Endothelial cell of umbilical vein (primary cell): Measurements from ENCODE around the gene FMNL2. TPM values are rescaled to one million over a fixed set of nuclear protein-coding genes. Genes with fewer than 3 reads are reported as not detected.

ENCODE experiments used
- BruUV-seq: library from RNA; stranded (reverse); fragments of 400-500 nt; replicated peaks from 2 replicates; lab custom pipeline; 2021; lab: Mats Ljungman, UMichigan
- CTCF ChIA-PET: fragments of 300-600, 350-600 bp; sonication (Branson Sonifier 250); formaldehyde crosslinking; loops from one replicate; lab custom pipeline; 2021; ENCODE audit warnings: antibody characterized with exemption, inconsistent platforms; lab: Charles Lee
- POLR2A ChIA-PET: fragments of 300-600, 350-600 bp; sonication (Branson Sonifier 250); formaldehyde crosslinking; loops from one replicate; lab custom pipeline; 2021; ENCODE audit warnings: antibody characterized with exemption, inconsistent platforms; lab: Charles Lee
- DNase-seq: peaks from one replicate; pipeline ENCODE4 v3.0.0-alpha.2; 2011; ENCODE audit warnings: low read depth, low spot score
- FAIRE-seq: peaks from 2 replicates; lab custom pipeline; 2011; peaks lifted over from hg19 to GRCh38; lab: Jason Lieb, UNC
- H2AFZ ChIP-seq: 2 replicates; pipeline ENCODE4 v1.6.0; 2012; ENCODE audit warnings: low read depth, low read length, control low read depth, inconsistent platforms
- H3K27ac ChIP-seq: 2 replicates; pipeline ENCODE4 v1.5.1; 2011; ENCODE audit warnings: low read depth, mild to moderate bottlenecking, control low read depth, low read length, moderate library complexity; ENCODE audit not compliant: insufficient read depth
- H3K27me3 ChIP-seq, 2 experiments: 2 replicates each; pipeline versions ENCODE4 v1.6.0 to v1.6.1; 2011; ENCODE audit warnings: low read length in 2 of 2, mixed read lengths in 1 of 2; ENCODE audit not compliant: control insufficient read depth in 2 of 2, insufficient read depth in 2 of 2
- H3K36me3 ChIP-seq, 2 experiments: 2 replicates in 1 of 2; 3 replicates in 1 of 2; pipeline ENCODE4 v1.5.1; 2011; ENCODE audit warnings: low read length in 2 of 2, mild to moderate bottlenecking in 1 of 2, moderate library complexity in 1 of 2; ENCODE audit not compliant: control insufficient read depth in 2 of 2, insufficient read depth in 2 of 2; ENCODE audit errors: extremely low read depth in 1 of 2
- H3K4me1 ChIP-seq: 3 replicates; pipeline ENCODE4 v1.5.1; 2011; ENCODE audit warnings: mild to moderate bottlenecking, low read length; ENCODE audit not compliant: control insufficient read depth, insufficient read depth; ENCODE audit errors: extremely low read depth
- H3K4me2 ChIP-seq: 2 replicates; pipeline ENCODE4 v1.6.1; 2011; ENCODE audit warnings: low read length, control low read depth, mixed read lengths; ENCODE audit not compliant: insufficient read depth
- H3K4me3 ChIP-seq, 3 experiments: fragments of 200-600 bp in 1 of 3; sonication (generic), shearing (Covaris generic) in 1 of 3; replicated peaks in 1 of 3; 2 replicates each; pipeline ENCODE4 v1.5.1; 2011 to 2016; ENCODE audit warnings: control low read depth in 3 of 3, low read length in 3 of 3, mild to moderate bottlenecking in 2 of 3, inconsistent platforms in 1 of 3, low read depth in 1 of 3, moderate library complexity in 1 of 3; ENCODE audit not compliant: insufficient read depth in 1 of 3
- H3K79me2 ChIP-seq: 2 replicates; pipeline ENCODE4 v1.6.0; 2012; ENCODE audit warnings: low read length, inconsistent platforms; ENCODE audit not compliant: control insufficient read depth, insufficient read depth
- H3K9ac ChIP-seq: replicated peaks from 2 replicates; pipeline ENCODE3; 2011; ENCODE audit warnings: low read length, control low read depth; ENCODE audit not compliant: insufficient read depth; ENCODE audit errors: extremely low read depth
- H3K9me1 ChIP-seq: replicated peaks from 3 replicates; pipeline ENCODE4 v1.6.0; 2011; ENCODE audit warnings: mild to moderate bottlenecking, low read length; ENCODE audit not compliant: control insufficient read depth, insufficient read depth; ENCODE audit errors: extremely low read depth
- H3K9me3 ChIP-seq: replicated peaks from 2 replicates; pipeline ENCODE4 v1.5.1; 2012; ENCODE audit warnings: low read length, inconsistent platforms; ENCODE audit not compliant: control insufficient read depth, insufficient read depth
- H4K20me1 ChIP-seq: replicated peaks from 2 replicates; pipeline ENCODE3; 2011; ENCODE audit warnings: mild to moderate bottlenecking, low read length; ENCODE audit not compliant: control insufficient read depth, insufficient read depth; ENCODE audit errors: extremely low read depth
- CTCF ChIP-seq, 2 donors: IDR thresholded peaks; 1 replicate in 1 of 2; 2 replicates in 1 of 2; pipeline ENCODE4 v1.5.1; 2011; ENCODE audit warnings: low read length in 2 of 2, mild to moderate bottlenecking in 2 of 2, moderate library complexity in 2 of 2, control low read depth in 1 of 2, inconsistent platforms in 1 of 2, low read depth in 1 of 2; ENCODE audit not compliant: insufficient read depth in 1 of 2; ENCODE audit errors: extremely low read depth in 1 of 2
- EZH2 ChIP-seq: IDR thresholded peaks from 2 replicates; pipeline ENCODE4 v1.6.1; 2012; ENCODE audit warnings: borderline replicate concordance, low read depth, mild to moderate bottlenecking, moderate library complexity, low read length, inconsistent platforms; ENCODE audit not compliant: severe bottlenecking
- FOS ChIP-seq: IDR thresholded peaks from 2 replicates; pipeline ENCODE4 v1.6.1; 2011; ENCODE audit warnings: mild to moderate bottlenecking, low read length, moderate library complexity, borderline replicate concordance; ENCODE audit not compliant: insufficient read depth
- GATA2 ChIP-seq: IDR thresholded peaks from 2 replicates; pipeline ENCODE4 v1.7.0; 2011; ENCODE audit warnings: low read depth, mild to moderate bottlenecking, moderate library complexity, mixed read lengths, low read length; ENCODE audit not compliant: insufficient read length, insufficient read depth
- JUN ChIP-seq: IDR thresholded peaks from 2 replicates; pipeline ENCODE4 v1.6.1; 2011; ENCODE audit warnings: borderline replicate concordance, low read depth; ENCODE audit not compliant: insufficient read length, insufficient read depth
- MAX ChIP-seq: IDR thresholded peaks from 2 replicates; pipeline ENCODE4 v1.6.1; 2011; ENCODE audit not compliant: insufficient read depth, insufficient read length
- MYC ChIP-seq: IDR thresholded peaks from one replicate; pipeline ENCODE4 v1.6.1; 2011; ENCODE audit warnings: mild to moderate bottlenecking, low read depth, low read length
- POLR2A ChIP-seq: IDR thresholded peaks from 2 replicates; pipeline ENCODE4 v1.6.1; 2012; ENCODE audit warnings: low read depth, mild to moderate bottlenecking, control low read depth, low read length
- POLR2AphosphoS5 ChIP-seq: IDR thresholded peaks from 2 replicates; pipeline ENCODE4 v1.6.1; 2012; ENCODE audit warnings: low read depth, mild to moderate bottlenecking, control low read depth, low read length, moderate library complexity; ENCODE audit not compliant: insufficient read depth
- dilution Hi-C: fragments of 300-500 bp; cut with MboI; formaldehyde crosslinking; loops from one replicate; pipeline ENCODE4 v1.15.0; 2019; ENCODE audit warnings: low sequenced_read_pairs; ENCODE audit not compliant: extremely low pct_ligation_motif_present
- intact Hi-C: fragments of 100-400 bp; cut with micrococcal nuclease; formaldehyde crosslinking; loops from one replicate; pipeline ENCODE4 v1.10.0; 2022
- polyA plus RNA-seq, 4 experiments: library from polyadenylated mRNA; depleted of rRNA in 3 of 4; stranded (reverse) in 3 of 4; unstranded in 1 of 4; fragments of >200 nt; gene quantifications; 2 replicates each; pipeline versions ENCODE4 v1.2.1 to v1.2.3, GENCODE V29; 2011 to 2012; ENCODE audit warnings: missing spikeins in 1 of 4
- total RNA-seq: library from RNA; stranded (reverse); gene quantifications from 2 replicates; pipeline ENCODE4 v1.2.3, GENCODE V29; 2021

The FMNL2 gene
- total and polyA plus RNA-seq, 2 donors (not counting 3 experiments of a cell fraction or from before 2014, with no cell fraction given): 8.3 to 28.0 TPM

- no peak overlapping the region for H2AFZ ChIP-seq
- ChIA-PET CTCF (no interaction called here), POLR2A (no interaction called here)
- FAIRE-seq (no peak), DNase-seq (no peak)
- dilution Hi-C loops: no loop called here
- H3K36me3 ChIP-seq: no peaks in the 10 kb centered on the region
- H3K9me3 ChIP-seq: no peaks in the 10 kb centered on the region
- H3K9ac ChIP-seq: no peak overlapping the region
- H4K20me1 ChIP-seq: no peaks in the 10 kb centered on the region
- peaks cover 52% of the 10 kb centered on the region for H3K4me1 ChIP-seq
- H3K4me3 ChIP-seq: no peak overlapping the region
- H3K4me2 ChIP-seq: no peak overlapping the region
- BruUV-seq: no TSS peak
- no peaks in the 10 kb centered on the region for H3K9me1 ChIP-seq
- intact Hi-C loops: loop anchor here (5.0 kb wide), 1 partner anchor 216 kb away; no protein-coding TSS in a partner anchor
- H3K27ac ChIP-seq: no peak overlapping the region
- H3K27me3 ChIP-seq: no peaks in the 10 kb centered on the region
- H3K79me2 ChIP-seq: peaks cover 51% of the 10 kb centered on the region
- TF ChIP-seq CTCF (IDR thresholded peaks at IDR 0.05; ENCODE audit: extremely low read depth in 1 of 2, insufficient read depth in 1 of 2, low read depth in 1 of 2, low read length in 2 of 2) (no peak), POLR2A (no peak), MAX (no peak), EZH2 (no peak), GATA2 (no peak), POLR2AphosphoS5 (no peak), JUN (no peak), FOS (no peak), MYC (no peak)
Observed at GRCh38 chr2:152408254-152408653, 73.3 kb downstream of the FMNL2 start.
